ENCODE data around the gene LRRTM4. TPM values are rescaled to one million over a fixed set of nuclear protein-coding genes. Genes with fewer than 3 reads are reported as not detected.

LRRTM4 gene
- polyA plus RNA-seq, 1 experiment: not detected

GRCh38 chr2:76760367-76760704, 761.8 kb downstream of the LRRTM4 start:
- CTCF ChIA-PET: no interaction called here
- no peak for TF ChIP-seq CTCF (IDR thresholded peaks at IDR 0.05; ENCODE audit: insufficient read depth, low read depth, low read length)
- DNase-seq (ENCODE audit: low read depth): no peak
- no peak overlapping the region for H3K4me3 ChIP-seq (ENCODE audit: low read depth, low read length)
- H3K27me3 ChIP-seq (ENCODE audit: control insufficient read depth, insufficient read depth, low read length): no peaks in the 10 kb centered on the region
- POLR2A ChIA-PET: no interaction called here
- no peaks in the 10 kb centered on the region for H3K36me3 ChIP-seq (ENCODE audit: control insufficient read depth, insufficient read depth, low read length)

- TF ChIP-seq CTCF (IDR thresholded peaks at IDR 0.05; ENCODE audit: insufficient read depth, low read depth, low read length): no peak
- CTCF ChIA-PET: no interaction called here
- POLR2A ChIA-PET: no interaction called here
Observed at GRCh38 chr2:76759634-76760366, 762.4 kb downstream of the LRRTM4 start.

GRCh38 chr2:76752506-76752905, 769.7 kb downstream of the LRRTM4 start:
- ChIA-PET POLR2A (no interaction called here), CTCF (no interaction called here)
- DNase-seq (ENCODE audit: low read depth): no peak
- no peaks in the 10 kb centered on the region for H3K27me3 ChIP-seq (ENCODE audit: control insufficient read depth, insufficient read depth, low read length)
- no peak overlapping the region for H3K4me3 ChIP-seq (ENCODE audit: low read depth, low read length)
- H3K36me3 ChIP-seq (ENCODE audit: control insufficient read depth, insufficient read depth, low read length): no peaks in the 10 kb centered on the region
- TF ChIP-seq CTCF (IDR thresholded peaks at IDR 0.05; ENCODE audit: insufficient read depth, low read depth, low read length): no peak

More at GRCh38 chr2:76759634-76760366, 762.4 kb downstream of the LRRTM4 start:
- Histone ChIP-seq H3K27me3 (ENCODE audit: control insufficient read depth, insufficient read depth, low read length) (no peaks in the 10 kb centered on the region), H3K4me3 (ENCODE audit: low read depth, low read length) (no peak overlapping the region), H3K36me3 (ENCODE audit: control insufficient read depth, insufficient read depth, low read length) (no peaks in the 10 kb centered on the region)
- no peak for DNase-seq (ENCODE audit: low read depth)

DNA sequence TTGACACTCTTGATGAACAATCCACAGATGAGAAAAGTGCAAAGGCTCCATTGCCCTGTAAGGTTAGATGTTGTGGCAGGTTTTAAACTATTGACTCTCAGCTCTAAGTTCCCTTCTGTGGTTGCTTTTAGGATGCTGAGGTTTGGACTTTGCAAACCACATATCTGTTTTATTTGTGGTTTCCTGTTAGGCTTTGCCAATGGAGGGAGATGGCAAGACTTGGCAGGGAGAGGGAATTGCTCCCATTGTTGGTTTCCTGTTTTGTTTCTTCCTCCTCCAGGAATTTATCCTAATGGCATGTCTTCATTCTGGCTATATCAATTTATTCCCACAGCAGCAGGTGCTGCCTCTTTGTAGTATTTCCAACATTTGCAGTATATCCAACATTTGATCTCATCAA, 772.3 kb downstream of the LRRTM4 start:
- CTCF ChIA-PET: interaction anchor here (0.5 kb wide), 1 partner anchor 71 kb away, joined by 3 read pairs; no protein-coding TSS in a partner anchor
- H3K4me3 ChIP-seq (ENCODE audit: low read depth, low read length): no peak overlapping the region
- no peaks in the 10 kb centered on the region for H3K27me3 ChIP-seq (ENCODE audit: control insufficient read depth, insufficient read depth, low read length)
- POLR2A ChIA-PET: no interaction called here
- DNase-seq (ENCODE audit: low read depth): no peak
- H3K36me3 ChIP-seq (ENCODE audit: control insufficient read depth, insufficient read depth, low read length): no peaks in the 10 kb centered on the region
- TF ChIP-seq CTCF (IDR thresholded peaks at IDR 0.05; ENCODE audit: insufficient read depth, low read depth, low read length): no peak

GRCh38 chr2:76748581-76749296, 773.4 kb downstream of the LRRTM4 start:
- no peak for TF ChIP-seq CTCF (IDR thresholded peaks at IDR 0.05; ENCODE audit: insufficient read depth, low read depth, low read length)
- H3K36me3 ChIP-seq (ENCODE audit: control insufficient read depth, insufficient read depth, low read length): no peaks in the 10 kb centered on the region
- ChIA-PET CTCF (interaction anchor here (0.6 kb wide), 1 partner anchor 204 kb away, joined by 5 read pairs; no protein-coding TSS in a partner anchor), POLR2A (no interaction called here)
- H3K4me3 ChIP-seq (ENCODE audit: low read depth, low read length): no peak overlapping the region
- H3K27me3 ChIP-seq (ENCODE audit: control insufficient read depth, insufficient read depth, low read length): no peaks in the 10 kb centered on the region
- no peak for DNase-seq (ENCODE audit: low read depth)

Data from BJ (cell line).